Activated B cell treated with CpG ODN at 0.5 μM for 24 hours (primary cell): ENCODE data around the gene GCLC. TPM values are rescaled to one million over a fixed set of nuclear protein-coding genes. Genes with fewer than 3 reads are reported as not detected.

Source experiments
- ATAC-seq: fragments of 200-7000 bp; cut with Tn5 transposase; one replicate; pipeline ENCODE4 v1.10.0; 2021; ENCODE audit warnings: low read depth, mild to moderate bottlenecking, moderate library complexity
- CTCF ChIA-PET: fragments of 350-600 bp; sonication (Branson Sonifier 250); formaldehyde crosslinking; loops from one replicate; lab custom pipeline; 2021; ENCODE audit warnings: antibody characterized with exemption; lab: Charles Lee
- POLR2A ChIA-PET: fragments of 350-600 bp; sonication (Branson Sonifier 250); formaldehyde crosslinking; loops from one replicate; lab custom pipeline; 2021; ENCODE audit warnings: antibody characterized with exemption; lab: Charles Lee
- DNase-seq: peaks from one replicate; pipeline ENCODE4 v3.0.0; 2022
- H3K27ac Mint-ChIP-seq: one replicate; pipeline ENCODE4 v1.8.0; 2020; ENCODE audit warnings: mixed read lengths
- H3K27me3 Mint-ChIP-seq: one replicate; pipeline ENCODE4 v1.8.0; 2021; ENCODE audit warnings: mixed read lengths
- H3K36me3 Mint-ChIP-seq: one replicate; pipeline ENCODE4 v1.8.0; 2021; ENCODE audit warnings: low read depth, mixed read lengths
- H3K4me1 Mint-ChIP-seq: one replicate; pipeline ENCODE4 v1.8.0; 2021; ENCODE audit warnings: mixed read lengths
- H3K4me3 Mint-ChIP-seq: one replicate; pipeline ENCODE4 v1.8.0; 2020; ENCODE audit warnings: mild to moderate bottlenecking, mixed read lengths
- H3K9me3 Mint-ChIP-seq: one replicate; pipeline ENCODE4 v1.8.0; 2020; ENCODE audit warnings: mixed read lengths
- CTCF ChIP-seq: fragments of 200-600 bp; IDR thresholded peaks from one replicate; pipeline ENCODE4 v1.8.0; 2022; ENCODE audit warnings: antibody characterized with exemption, mild to moderate bottlenecking
- intact Hi-C: fragments of 100-400 bp; cut with micrococcal nuclease; formaldehyde crosslinking; loops from one replicate; pipeline ENCODE4 v1.15.1; 2024
- total RNA-seq: library from RNA; stranded (reverse); gene quantifications from 2 replicates; pipeline ENCODE4 v1.2.3, GENCODE V29; 2022

The GCLC gene
- total RNA-seq, 1 donor from 2014 or later: 26.6 TPM

- Mint-ChIP-seq H3K36me3 (no peaks in the 10 kb centered on the region), H3K4me3 (no peak overlapping the region), H3K9me3 (no peaks in the 10 kb centered on the region), H3K27me3 (peaks cover 11% of the 10 kb centered on the region), H3K27ac (no peak overlapping the region), H3K4me1 (no peaks in the 10 kb centered on the region)
- intact Hi-C loops: no loop called here
- TF ChIP-seq CTCF: no peak
- CTCF ChIA-PET: no interaction called here
- POLR2A ChIA-PET: no interaction called here
- no peak for ATAC-seq
- no peak for DNase-seq
Observed at GRCh38 chr6:53568776-53569616, 24.1 kb upstream of the GCLC start.

DNA sequence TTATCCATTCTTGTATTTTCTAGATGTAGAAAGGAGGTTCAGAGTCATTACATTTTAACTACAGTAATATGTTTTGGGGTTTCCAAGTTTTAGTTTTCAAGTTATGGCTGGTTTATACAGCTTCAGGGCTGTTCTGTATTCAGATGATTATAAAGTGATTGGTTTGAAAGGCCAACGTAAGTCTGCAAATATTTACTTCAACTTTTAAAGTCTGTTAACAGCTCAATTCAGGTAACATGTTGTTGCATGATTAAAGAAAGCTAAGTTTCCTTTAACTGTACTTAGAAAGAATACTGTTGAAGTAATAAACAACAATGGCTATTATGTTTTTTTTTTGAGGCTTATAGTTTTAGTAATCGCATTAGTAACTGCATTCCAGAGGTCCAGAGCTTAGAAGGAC is 22.8 kb upstream of the GCLC start:
- ChIA-PET POLR2A (no interaction called here), CTCF (no interaction called here)
- peaks cover 14% of the 10 kb centered on the region for H3K27me3 Mint-ChIP-seq

GRCh38 chr6:53566755-53567154 is 21.9 kb upstream of the GCLC start:
- ATAC-seq: no peak
- intact Hi-C loops: no loop called here
- Mint-ChIP-seq H3K4me1 (no peaks in the 10 kb centered on the region), H3K27me3 (peaks cover 17% of the 10 kb centered on the region), H3K9me3 (no peaks in the 10 kb centered on the region), H3K27ac (no peak overlapping the region), H3K4me3 (no peak overlapping the region), H3K36me3 (no peaks in the 10 kb centered on the region)
- CTCF ChIA-PET: no interaction called here
- no peak for TF ChIP-seq CTCF
- no peak for DNase-seq
- POLR2A ChIA-PET: no interaction called here

More for the DNA sequence above, 22.8 kb upstream of the GCLC start:
- intact Hi-C loops: no loop called here
- H3K4me3 Mint-ChIP-seq: no peak overlapping the region
- ATAC-seq: no peak
- H3K36me3 Mint-ChIP-seq: no peaks in the 10 kb centered on the region
- no peak for TF ChIP-seq CTCF
- H3K9me3 Mint-ChIP-seq: no peaks in the 10 kb centered on the region
- H3K27ac Mint-ChIP-seq: no peak overlapping the region
- DNase-seq: no peak
- no peaks in the 10 kb centered on the region for H3K4me1 Mint-ChIP-seq

DNA sequence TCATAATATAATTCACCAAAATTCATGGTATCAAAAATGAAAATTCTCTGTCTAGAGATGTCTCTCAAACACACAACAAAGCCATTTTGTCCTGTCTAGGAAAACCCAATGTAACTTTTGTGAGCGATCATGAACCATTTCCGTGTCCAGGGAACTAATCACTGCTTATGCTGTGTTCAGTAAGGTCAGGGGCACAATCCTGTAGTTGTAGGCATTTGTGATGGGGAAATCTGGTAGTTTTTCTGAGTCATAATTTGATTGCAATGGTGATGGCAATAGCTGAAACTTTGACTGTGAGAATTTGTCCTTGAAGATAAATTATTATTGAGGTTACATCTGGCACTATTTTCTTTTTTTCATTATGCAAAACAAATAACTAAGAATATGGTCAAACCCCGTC is 21.0 kb upstream of the GCLC start:
- H3K36me3 Mint-ChIP-seq: no peaks in the 10 kb centered on the region
- POLR2A ChIA-PET: no interaction called here
- CTCF ChIA-PET: no interaction called here
- H3K27ac Mint-ChIP-seq: no peak overlapping the region
- no peaks in the 10 kb centered on the region for H3K4me1 Mint-ChIP-seq
- DNase-seq (no peak), ATAC-seq (no peak)
- no peak overlapping the region for H3K4me3 Mint-ChIP-seq
- intact Hi-C loops: no loop called here
- no peak for TF ChIP-seq CTCF
- no peaks in the 10 kb centered on the region for H3K9me3 Mint-ChIP-seq
- H3K27me3 Mint-ChIP-seq: peaks cover 17% of the 10 kb centered on the region

DNA sequence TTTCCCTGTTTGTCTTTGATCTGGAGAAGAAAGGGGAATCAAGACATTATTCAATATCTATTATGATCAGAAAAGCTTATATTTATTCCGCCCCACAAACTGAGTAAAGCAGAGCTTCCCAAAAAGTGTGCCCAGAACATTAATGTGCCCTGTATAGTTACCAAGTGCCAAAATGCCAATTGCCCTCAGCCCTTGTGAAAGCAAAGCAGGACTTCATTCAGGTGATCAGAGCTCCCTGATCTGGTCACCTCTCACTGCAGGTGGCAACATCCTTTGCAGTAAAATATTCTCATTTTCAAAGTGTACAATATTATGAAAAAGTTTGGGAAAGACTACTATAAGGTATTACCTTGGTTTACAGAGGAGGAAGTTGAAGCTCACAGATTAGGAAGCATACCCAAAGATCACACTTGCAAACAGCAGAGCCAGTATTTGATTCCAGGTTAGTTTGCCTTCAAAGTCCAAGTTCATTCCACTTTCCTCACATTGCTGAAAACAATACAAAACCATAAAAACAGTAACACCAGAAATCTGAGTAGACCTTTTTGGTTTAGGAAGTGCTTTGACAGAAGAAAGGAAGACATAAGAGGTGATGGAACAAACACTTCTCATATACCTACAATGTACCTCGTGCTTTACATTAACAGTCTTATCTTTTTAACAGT is 19.6 kb upstream of the GCLC start:
- Mint-ChIP-seq H3K27me3 (peaks cover 17% of the 10 kb centered on the region), H3K36me3 (no peaks in the 10 kb centered on the region), H3K4me1 (no peaks in the 10 kb centered on the region), H3K9me3 (peaks cover 2% of the 10 kb centered on the region), H3K27ac (no peak overlapping the region), H3K4me3 (no peak overlapping the region)
- no peak for TF ChIP-seq CTCF
- no peak for DNase-seq
- intact Hi-C loops: no loop called here
- CTCF ChIA-PET: no interaction called here
- POLR2A ChIA-PET: no interaction called here
- ATAC-seq: no peak
